ENCODE results near the gene TCOF1.

Gene TCOF1, protein sequence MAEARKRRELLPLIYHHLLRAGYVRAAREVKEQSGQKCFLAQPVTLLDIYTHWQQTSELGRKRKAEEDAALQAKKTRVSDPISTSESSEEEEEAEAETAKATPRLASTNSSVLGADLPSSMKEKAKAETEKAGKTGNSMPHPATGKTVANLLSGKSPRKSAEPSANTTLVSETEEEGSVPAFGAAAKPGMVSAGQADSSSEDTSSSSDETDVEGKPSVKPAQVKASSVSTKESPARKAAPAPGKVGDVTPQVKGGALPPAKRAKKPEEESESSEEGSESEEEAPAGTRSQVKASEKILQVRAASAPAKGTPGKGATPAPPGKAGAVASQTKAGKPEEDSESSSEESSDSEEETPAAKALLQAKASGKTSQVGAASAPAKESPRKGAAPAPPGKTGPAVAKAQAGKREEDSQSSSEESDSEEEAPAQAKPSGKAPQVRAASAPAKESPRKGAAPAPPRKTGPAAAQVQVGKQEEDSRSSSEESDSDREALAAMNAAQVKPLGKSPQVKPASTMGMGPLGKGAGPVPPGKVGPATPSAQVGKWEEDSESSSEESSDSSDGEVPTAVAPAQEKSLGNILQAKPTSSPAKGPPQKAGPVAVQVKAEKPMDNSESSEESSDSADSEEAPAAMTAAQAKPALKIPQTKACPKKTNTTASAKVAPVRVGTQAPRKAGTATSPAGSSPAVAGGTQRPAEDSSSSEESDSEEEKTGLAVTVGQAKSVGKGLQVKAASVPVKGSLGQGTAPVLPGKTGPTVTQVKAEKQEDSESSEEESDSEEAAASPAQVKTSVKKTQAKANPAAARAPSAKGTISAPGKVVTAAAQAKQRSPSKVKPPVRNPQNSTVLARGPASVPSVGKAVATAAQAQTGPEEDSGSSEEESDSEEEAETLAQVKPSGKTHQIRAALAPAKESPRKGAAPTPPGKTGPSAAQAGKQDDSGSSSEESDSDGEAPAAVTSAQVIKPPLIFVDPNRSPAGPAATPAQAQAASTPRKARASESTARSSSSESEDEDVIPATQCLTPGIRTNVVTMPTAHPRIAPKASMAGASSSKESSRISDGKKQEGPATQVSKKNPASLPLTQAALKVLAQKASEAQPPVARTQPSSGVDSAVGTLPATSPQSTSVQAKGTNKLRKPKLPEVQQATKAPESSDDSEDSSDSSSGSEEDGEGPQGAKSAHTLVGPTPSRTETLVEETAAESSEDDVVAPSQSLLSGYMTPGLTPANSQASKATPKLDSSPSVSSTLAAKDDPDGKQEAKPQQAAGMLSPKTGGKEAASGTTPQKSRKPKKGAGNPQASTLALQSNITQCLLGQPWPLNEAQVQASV (N-terminal part only)

GRCh38 chr5:150357326-150358260 is at the start of gene TCOF1:
Gene TCOF1, plus strand, starts transcription at chr5:150357697. Its CDS starts 50 bp downstream, at chr5:150357747.
- DNase-seq: peak; percentile 92

GRCh38 chr5:150309101-150309885 is 48.2 kb upstream of the TCOF1 start:
- DNase-seq: no peak

DNA sequence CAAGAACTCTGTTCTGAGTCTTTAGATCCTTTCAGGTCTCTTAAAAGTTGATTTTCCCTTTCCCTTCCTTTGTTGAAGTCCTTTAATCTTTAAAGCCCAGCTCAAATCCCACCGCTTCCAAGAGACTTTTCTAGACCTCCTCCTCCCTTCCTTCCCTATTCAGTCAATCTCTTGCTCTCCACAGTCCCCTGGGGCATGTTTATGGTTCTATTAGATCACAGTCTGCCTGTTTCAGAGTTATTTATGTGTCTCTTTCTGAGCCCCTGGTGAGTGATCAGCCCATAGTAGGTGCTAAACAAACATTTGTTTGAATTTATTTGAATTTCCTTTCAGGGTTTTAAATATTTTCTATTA is 47.6 kb upstream of the TCOF1 start:
- no peak for DNase-seq

DNA sequence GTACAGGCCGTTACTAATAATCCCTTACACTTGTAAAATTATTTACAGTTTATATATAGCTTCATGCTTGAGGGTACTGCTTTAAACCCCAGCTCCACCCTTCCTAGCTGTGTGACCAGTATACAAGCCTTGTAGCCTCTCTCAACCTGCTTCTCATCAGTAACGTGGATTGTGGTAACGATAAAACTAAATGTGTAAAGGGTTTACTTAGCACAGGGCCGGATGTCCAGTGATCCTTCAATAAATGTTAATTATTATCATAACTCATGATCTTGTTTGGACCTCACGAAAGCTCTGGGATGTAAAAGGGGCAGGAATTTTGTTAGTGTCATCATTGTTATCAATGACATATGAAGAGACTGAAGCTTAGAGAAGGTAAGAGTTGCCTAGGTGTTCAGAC is 47.3 kb upstream of the TCOF1 start:
- no peak for DNase-seq

GRCh38 chr5:150311015-150311692 is 46.3 kb upstream of the TCOF1 start:
- DNase-seq: no peak

DNA sequence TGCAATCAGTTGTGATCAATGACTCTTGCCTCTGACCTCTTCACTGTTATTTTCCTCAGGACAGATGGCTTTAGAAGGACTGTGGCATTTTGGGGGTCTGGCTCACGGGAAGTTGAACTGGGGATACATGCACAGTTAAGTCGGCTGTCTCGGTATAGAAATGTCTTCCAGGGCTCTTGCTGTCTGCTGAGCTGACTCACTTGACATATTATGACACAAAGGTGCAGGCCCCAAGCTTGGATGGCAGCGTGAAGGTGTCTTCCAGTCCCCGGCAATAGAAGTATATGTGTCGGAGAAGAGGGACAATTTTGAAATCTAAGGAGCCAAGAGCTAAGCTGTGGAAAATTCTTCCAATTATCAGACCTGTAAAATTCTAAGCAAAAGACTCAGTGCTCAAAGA is 45.0 kb upstream of the TCOF1 start:
- no peak for DNase-seq

GRCh38 chr5:150313501-150313900 is 44.0 kb upstream of the TCOF1 start:
- DNase-seq: no peak

- no peak for DNase-seq
These were observed 43.4 kb upstream of the TCOF1 start for GRCh38 chr5:150313921-150314716.

DNA sequence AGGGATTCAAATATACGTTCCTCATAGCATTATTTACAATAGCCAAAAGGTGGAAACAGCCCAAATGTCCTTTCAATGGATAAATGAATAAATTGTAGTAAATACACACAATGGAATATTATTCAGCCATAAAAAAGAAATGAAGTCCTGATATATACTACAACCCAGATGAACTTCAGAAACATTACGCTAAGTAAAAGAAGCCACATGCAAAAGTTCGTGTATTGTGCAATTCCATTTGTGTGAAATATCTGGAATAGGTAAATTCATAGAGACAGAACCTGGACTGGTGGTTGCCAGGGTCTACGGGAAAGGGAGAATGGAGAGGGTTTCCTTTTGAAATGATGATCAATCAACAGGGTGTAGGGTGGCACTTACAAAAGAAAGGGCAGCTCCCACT is 42.3 kb upstream of the TCOF1 start:
- DNase-seq: no peak

DNA sequence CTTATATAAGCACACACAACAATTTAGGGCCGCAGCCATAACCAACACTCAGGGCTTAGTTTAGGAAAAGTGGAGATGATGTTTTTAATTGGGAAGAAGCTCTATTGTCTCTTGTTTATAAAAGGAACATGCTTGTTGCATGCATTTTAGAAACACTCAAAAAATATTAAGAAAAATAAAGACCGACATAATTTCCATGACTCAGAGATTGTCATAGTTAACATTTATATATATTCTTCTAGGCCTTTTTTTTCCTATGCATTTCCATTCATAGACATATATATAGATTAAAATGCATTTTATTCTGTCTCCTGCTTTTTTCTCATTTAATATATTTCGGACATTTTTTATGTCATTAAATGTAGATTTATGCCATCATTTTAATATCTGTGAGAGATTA is 41.2 kb upstream of the TCOF1 start:
- no peak for DNase-seq

GRCh38 chr5:150317048-150318003 is 40.2 kb upstream of the TCOF1 start:
- DNase-seq: no peak

DNA sequence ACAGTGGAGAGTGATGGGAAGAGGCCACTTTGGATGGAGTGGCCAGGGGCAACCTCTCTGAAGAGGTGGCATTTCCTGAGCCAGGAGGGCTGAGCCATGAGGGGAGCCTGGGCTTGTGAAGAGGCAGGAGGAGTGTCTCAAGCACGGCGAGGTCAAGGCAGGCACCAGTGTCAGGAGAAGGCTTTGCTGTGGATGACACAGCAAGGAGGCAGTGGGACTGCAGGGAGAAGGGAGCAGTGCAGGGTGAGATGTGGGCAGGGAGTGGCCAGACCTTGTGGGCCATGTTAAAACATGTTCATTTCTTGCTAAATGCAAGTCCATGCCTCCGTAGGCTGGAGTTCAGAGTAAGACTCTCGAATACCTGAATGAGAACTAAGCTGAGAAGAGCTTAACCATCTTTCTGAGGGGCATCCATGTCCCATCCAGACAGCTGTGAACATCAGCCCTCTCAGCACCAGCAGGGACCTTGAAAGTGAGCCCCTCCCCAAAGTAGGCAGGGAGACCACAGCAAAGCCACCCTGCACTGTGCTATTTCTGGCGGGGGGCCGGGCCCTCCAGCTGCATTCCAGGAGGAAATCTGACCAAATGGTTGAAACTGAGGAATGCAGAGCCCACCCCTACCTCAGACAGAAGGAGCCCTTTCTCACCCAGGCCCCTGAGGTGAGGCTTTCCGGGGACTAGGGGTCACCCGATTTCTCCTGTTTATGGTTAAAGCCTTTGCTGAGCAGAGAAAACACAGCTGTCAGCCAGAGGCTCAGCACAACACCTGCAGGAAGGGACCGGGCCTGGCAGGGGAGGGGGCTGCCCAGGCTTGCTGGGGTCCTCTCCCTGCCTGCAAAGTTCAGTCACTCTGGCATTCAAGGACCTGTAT is 38.6 kb upstream of the TCOF1 start:
- DNase-seq: no peak

- DNase-seq: no peak
These were observed 38.1 kb upstream of the TCOF1 start for GRCh38 chr5:150319484-150319790.

DNA sequence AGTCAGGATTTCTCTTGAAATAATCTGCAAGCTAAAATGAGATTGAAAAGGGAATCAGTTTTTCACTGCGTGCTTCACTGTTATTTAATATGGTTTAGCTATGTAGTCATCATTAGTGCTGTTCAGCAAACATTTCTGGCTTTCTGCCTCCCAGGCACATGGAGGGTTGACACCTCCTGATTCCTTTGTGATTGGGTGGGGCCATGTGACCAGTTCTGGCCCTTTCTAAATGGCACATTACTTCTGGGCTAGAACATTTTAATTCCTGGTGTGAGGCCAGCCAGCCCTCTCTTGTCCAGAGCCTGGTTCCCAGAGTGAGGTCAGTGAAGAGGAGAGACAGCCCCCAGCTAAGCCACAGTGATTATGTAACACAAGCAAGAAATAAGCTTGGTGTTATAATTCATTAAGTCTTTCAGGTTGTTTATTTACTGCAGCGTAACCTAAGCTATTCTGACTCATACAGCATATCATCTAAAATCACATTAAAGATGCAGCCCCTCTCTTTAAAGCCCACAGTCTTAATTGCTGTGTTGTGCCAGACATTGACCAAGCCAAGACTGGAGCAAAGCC is 37.4 kb upstream of the TCOF1 start:
- no peak for DNase-seq

- DNase-seq: no peak
These were observed 36.3 kb upstream of the TCOF1 start for GRCh38 chr5:150321211-150321610.

DNA sequence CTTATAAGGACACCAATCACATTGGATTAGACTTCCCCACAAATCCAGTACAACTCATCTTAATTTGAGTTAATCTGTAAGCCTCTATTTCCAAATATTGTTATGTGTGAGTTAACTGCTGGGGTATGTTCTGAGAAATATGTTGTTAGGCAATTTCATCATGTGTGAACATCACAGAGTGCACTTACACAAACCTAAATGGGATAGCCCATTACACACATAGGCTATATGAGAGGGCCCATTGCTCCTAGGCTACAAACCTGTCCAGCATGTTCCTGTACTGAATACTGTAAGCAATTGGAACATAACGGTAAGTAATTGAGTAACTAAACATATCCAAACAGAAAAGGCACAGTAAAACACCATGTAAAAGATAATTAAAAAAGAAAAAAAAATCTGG is 35.7 kb upstream of the TCOF1 start:
- DNase-seq: no peak

DNA sequence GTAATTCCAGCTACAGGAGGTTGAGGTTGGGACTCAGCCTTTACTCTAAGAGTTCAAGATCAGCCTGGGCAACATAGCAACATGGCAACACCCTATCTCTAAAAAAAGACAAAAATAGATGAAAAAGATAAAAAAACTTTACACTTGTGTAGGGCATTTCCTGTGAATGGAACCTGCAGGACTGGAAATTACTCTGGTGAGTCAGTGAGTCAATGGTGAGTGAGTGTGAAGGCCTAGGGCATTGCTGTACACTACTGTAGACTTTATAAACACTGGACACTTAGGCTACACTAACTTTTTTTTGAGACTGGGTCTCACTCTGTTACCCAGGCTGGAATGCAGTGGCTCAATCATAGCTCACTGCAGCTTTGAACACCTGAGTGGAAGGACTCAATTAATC is 35.3 kb upstream of the TCOF1 start:
- no peak for DNase-seq
